ENCODE results near the gene ANKS1B.

ANKS1B gene

DNA sequence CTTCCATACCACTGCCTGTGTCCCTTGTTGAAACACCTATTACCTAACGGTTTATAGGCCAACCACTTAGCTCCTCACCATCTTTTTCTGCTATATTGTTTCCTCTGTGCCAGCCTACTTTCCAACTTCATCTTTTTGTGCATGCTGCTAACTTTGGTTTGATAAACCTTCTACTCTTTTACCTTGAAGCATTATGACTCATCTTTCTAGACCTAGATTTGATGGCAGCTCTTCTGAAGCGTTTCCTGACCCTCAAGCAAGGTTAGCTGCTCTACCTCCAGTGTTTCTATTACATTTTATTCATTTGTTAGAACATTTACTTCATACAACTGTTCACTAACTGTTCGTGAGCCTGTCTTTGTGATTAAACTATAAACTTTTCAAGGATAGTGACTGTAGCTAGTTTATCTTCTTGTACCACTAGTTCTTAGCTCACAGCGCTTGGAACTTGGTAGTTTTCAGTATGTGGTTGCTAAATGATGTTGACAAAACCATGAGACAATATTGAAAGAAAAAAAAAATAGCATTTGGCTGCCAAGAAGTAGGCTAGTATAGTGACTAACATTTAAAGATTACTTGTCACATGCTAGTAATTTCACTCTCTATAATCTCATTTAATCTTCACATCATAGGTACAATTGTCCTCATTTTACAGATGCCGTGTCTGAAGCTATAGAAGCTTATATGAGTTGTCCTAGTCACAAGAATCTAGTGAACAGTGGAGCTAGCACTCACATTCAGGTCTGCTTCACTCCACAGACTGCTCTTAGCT, 1260.2 kb downstream of the ANKS1B start:
- no peak for DNase-seq (ENCODE audit: low read depth)

DNA sequence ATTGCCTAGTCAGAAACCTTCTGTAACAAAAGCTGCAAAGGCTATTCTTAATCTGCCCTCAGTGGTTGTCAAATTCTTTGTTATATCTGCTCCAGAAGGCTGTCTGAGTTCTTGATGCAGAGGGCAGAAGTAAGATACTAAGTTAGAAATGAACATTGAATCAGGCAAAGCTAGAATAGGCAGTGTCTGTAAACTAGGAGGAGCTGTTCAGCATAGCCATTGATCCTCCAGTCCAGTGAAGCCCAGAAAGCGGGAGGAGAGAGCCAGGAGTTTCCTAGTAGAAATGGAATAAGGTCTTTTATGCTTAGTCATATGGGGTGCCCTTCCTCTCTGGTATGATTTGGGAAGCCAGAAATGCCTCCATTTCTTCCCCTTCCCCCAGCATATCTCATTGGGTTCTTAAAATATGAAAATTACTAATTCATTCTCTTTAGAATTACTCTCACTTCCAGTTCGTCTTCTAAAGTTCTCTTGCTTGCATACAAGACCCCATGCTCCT, 1263.5 kb downstream of the ANKS1B start:
- no peak for DNase-seq (ENCODE audit: low read depth)

DNA sequence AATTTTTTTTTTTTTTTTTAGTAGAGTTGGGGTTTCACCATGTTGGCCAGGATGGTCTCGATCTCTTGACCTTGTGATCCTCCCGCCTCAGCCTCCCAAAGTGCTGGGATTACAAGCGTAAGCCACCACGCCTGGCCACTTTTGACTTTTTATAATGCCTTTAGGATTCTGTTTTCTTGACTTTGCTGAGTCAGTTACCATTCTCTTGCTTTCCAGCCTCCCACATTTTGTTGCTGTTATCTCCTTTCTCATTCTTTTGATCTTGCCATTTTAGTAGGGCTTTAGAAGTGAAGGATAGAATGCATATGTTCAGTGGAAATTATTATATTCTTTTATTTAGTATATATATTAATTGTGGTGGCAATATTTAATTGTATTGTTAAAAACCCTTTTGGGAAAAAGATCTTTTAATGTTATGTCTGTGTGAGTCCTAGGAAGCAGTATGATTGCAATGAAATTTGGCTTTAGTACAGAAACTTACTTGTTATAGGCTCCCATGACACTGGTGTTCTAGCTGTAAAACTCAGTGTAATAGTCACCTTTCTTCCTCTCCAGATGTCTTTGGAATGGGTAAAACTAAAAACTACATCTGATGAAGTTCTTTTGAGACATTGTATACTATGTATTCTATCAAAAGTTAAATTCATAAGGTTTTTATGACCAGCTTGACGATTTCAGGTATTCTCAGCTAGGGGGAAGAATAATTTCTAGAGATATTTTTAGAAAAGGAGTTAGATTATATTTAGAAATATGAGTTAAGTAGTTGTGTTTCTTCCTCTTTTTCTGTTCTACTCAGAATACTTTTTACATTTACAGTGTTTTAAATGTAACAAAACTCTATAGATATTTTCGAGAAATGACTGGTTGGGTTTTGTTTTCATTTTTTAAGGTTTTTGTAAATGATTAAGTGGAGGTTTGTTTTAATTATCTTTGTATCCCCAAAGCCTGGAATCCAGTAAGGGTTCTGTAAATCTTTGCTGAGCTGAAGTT, 1264.9 kb downstream of the ANKS1B start:
- no peak for DNase-seq (ENCODE audit: low read depth)

GRCh38 chr12:98714426-98714825, 1270.3 kb downstream of the ANKS1B start:
- no peak for DNase-seq (ENCODE audit: low read depth)

DNA sequence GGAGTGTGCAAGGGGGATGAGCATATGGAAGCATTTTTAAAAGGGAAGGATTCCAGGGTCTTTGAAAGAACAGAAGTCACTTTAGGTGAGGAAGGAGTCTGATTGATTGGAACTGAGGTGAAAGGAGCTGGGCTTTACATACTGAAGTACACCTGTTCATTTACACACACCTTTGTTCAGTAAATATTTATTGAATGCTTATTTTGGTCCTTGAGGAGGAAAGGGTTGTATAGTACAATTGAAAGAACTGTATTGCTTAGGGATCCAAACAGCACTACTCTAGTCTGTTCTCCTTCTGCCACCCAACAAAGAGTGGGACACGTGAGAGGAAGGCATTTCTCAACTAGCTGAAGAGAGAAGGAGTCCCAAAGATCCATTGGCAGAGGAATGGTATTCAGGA, 1275.7 kb downstream of the ANKS1B start:
- DNase-seq (ENCODE audit: low read depth) = no peak

DNA sequence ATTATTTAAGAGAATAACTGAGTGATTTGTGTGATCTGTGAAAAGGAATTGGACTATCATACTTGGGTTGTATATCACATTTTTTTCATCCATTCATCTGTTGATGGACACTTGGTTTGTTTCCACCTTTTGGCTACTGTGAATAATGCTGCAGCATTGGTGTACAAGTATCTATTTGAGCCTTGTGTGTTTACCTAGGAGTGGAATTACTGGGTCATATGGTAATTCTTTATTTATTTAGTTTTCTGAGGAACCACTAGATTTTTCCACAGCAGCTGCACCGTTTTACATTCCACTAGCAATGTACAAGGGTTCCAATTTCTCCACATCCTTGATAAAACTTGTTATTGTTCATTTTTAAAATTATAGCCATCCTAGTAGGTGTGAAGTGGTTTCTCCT, 1283.6 kb downstream of the ANKS1B start:
- DNase-seq (ENCODE audit: low read depth) = no peak

- DNase-seq (ENCODE audit: low read depth) = no peak
Measured at GRCh38 chr12:98699586-98699985, 1285.2 kb downstream of the ANKS1B start.

DNA sequence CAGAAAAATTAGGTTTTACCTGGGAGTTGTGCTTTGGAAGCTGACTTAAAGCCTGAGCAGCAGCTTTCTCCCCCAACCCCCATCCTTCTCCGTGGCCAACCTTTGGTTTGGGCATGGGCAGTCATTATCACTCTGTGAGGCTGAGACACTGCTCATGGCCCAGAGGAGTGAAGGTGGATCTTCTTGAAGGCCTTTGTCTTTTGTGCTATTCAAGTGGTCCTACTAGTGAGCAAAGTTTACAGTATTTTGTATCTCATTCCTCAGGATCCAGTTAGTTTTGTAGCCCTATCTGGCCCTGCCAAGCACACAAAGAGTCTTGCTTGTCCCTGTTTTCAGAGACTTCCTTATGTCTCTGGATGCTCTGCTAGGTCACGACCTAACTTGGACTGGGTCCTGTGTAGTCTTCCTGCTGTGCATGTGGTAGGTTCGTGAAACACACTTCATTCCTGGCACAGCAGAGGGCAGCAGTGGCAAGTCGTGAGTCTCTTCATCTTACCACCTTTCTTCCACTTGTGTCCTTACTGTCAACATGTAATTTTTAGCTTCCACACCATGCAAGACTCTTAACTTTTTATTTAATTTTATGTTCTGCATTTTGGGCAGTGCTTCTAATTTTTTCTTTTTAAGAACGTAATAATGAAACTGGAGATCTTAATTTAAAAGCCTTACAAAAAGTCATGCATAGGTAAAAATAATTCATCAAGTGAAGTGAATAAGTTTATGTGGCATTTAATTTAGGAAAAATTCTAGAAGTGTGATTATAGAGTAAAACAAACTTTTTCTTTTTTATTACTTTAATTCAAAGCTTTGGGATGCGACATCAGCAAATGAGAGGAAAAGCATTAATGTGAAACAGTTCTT, 1285.9 kb downstream of the ANKS1B start:
- DNase-seq (ENCODE audit: low read depth) = peak; percentile 22

DNA sequence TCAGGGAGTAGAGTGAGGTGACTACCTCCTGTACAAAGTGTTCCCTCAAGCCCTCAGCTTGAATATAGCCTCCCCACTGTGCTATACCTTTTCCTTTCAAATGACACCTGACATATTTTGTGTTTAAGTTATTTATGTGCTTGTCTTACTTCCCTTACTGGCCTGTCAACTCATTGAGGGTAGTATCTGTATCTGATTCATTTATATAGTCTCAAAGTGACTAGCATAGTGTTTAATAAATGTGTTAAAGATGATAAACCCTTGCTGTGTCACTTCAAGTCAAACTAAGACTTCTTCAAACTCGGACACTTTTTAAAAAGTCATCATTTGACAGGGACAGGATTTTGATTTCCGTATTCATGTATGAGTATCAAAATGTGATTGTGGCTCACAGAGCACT, 1287.5 kb downstream of the ANKS1B start:
- DNase-seq (ENCODE audit: low read depth) = no peak

GRCh38 chr12:98696036-98696646, 1288.6 kb downstream of the ANKS1B start:
- DNase-seq (ENCODE audit: low read depth) = no peak

DNA sequence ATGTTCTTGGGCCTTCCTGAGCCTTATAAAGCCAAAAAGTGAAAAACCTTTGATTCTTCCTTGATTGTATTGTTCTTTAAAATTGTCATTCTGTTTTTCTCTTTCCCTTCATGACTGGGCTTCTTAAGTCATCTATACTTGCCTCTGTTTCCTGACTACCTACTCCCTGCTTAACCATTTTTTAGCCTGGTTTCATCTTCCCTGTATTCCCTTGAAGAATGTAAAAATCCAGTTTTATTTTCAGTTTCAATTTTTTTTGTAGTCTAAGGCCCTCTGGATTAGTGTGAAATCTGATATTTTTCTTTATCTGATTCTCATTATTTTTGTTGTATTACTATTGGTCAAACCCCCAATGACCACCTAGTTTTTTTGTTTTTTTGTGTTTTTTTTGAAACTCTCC, 1293.4 kb downstream of the ANKS1B start:
- no peak for DNase-seq (ENCODE audit: low read depth)

DNA sequence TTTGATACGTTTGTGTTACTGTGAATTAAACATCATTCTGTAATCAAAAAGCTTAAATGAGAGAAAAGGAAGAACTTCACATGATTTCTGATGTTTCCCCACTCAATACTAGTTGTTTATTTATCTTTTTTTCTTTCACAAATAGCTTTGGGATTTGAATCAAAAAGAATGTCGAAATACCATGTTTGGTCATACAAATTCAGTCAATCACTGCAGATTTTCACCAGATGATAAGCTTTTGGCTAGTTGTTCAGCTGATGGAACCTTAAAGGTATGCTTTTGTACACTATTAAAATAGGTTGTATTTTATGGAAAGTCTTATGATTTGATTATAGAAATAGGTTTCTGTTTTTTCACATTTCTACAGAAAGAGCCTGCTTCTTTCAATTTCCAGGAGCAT, 1298.1 kb downstream of the ANKS1B start:
- DNase-seq (ENCODE audit: low read depth) = no peak
